Measurements from ENCODE around the gene DCAF11. TPM values are rescaled to one million over a fixed set of nuclear protein-coding genes. Genes with fewer than 3 reads are reported as not detected.

The DCAF11 gene
- total and polyA plus RNA-seq, 2 of the 13 experiments (the other 11 are each of a cell fraction or from before 2014, with no cell fraction given), result 150 to 257 TPM

GRCh38 chr14:24160850-24161804 is 46.5 kb downstream of the DCAF11 start, which contains the start of gene IRF9 (continued):
- TF ChIP-seq ZNF281 (CRISPR knock-in tag; IDR thresholded peaks at IDR 0.05; ENCODE audit: borderline replicate concordance) (peak; percentile 80), ZNF792 (CRISPR knock-in tag; IDR thresholded peaks at IDR 0.05) (peak; percentile 100), ZNF616 (CRISPR knock-in tag; IDR thresholded peaks at IDR 0.05; ENCODE audit: low read depth) (no peak; the same call in 1 of the 2 replicates), ZNF121 (CRISPR knock-in tag; IDR thresholded peaks at IDR 0.05) (peak; percentile 85), HCFC1 (IDR thresholded peaks at IDR 0.05; ENCODE audit: low read depth, low read length) (peak; percentile 53; the same call in 1 of the 2 replicates), KLF13 (CRISPR knock-in tag; IDR thresholded peaks at IDR 0.05) (peak; percentile 92), GLI4 (CRISPR knock-in tag; IDR thresholded peaks at IDR 0.05; ENCODE audit: borderline replicate concordance) (peak; percentile 98; the same call in 1 of the 2 replicates), MXD1 (CRISPR knock-in tag; IDR thresholded peaks at IDR 0.05) (peak; percentile 56; the same call in 1 of the 2 replicates), THYN1 (CRISPR knock-in tag; IDR thresholded peaks at IDR 0.05; ENCODE audit: borderline replicate concordance, low read depth) (no peak; the same call in 1 of the 2 replicates), JDP2 (CRISPR knock-in tag; IDR thresholded peaks at IDR 0.05; ENCODE audit: borderline replicate concordance) (no peak), KDM4B (CRISPR knock-in tag; IDR thresholded peaks at IDR 0.05) (peak; percentile 100), CHD4 (IDR thresholded peaks at IDR 0.05; ENCODE audit: borderline replicate concordance, low read length) (no peak), TFE3 (CRISPR knock-in tag; IDR thresholded peaks at IDR 0.05) (peak; percentile 100), SNAI1 (CRISPR knock-in tag; IDR thresholded peaks at IDR 0.05; ENCODE audit: borderline replicate concordance) (0 out of 2 replicates have a peak, but pooled peaks have one; percentile 50), KAT8 (CRISPR knock-in tag; IDR thresholded peaks at IDR 0.05) (peak; percentile 99), PAXIP1 (CRISPR knock-in tag; conservative IDR thresholded peaks at IDR 0.05) (peak; percentile 91), POLR2A (IDR thresholded peaks at IDR 0.05; ENCODE audit: insufficient read depth in 1 of 2, low read depth in 2 of 2, low read length in 2 of 2) (peak in 1 of 2 experiments; percentile 66; a peak in 2 of 4 replicates), CHCHD3 (CRISPR knock-in tag; IDR thresholded peaks at IDR 0.05) (0 out of 2 replicates have a peak, but pooled peaks have one; percentile 65), SP1 (IDR thresholded peaks at IDR 0.05) (no peak), SP1 (CRISPR knock-in tag; IDR thresholded peaks at IDR 0.05) (peak; percentile 93), ATF7 (IDR thresholded peaks at IDR 0.05) (no peak), ATF7 (CRISPR knock-in tag; IDR thresholded peaks at IDR 0.05) (no peak)
